ENCODE data around the gene KIF21B.

DNA sequence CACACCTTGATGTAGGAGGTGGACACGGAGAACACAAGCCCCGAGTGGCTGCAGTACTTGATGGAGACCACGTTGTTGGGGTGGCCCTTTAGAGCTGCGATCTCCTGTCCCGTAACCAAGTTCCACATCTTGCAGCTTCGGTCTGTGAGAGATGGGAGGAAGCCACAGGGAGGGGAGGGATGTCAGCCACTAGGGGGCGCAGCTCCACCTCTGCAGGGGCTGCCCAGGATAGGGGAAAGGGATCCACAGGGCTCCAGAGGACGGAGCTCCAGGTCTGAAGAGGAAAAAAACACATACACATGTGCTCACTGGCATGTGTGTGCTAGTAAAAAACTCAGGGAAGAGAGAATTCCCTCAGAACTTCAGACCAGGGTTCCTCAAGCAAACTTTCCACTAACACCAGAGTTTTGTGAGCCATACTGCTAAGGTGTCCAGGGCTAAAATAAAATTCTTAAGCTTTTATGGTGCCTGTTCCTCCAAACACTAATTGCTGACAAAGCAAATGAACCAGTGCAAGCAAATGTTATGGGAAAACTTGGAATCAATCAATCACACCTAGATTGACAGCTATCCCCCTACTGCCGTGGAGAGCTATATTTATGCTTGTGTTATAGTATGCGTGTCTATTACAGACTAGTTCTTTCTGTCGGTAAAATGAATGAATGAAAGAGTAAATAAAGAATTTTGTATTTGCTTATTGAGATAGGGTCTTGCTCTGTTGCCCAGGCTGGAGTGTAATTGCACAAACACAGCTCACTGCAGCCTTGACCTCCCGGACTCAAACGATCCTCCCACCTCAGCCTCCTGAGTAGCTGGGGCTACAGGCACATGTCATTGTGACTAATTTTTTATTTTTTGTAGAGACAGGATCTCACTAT lies 43.7 kb downstream of the KIF21B start:
- TF ChIP-seq TBP (optimal IDR thresholded peaks at IDR 0.05; ENCODE audit: low read depth, low read length), result no peak
- TF ChIP-seq ZNF12 (CRISPR knock-in tag; IDR thresholded peaks at IDR 0.05), result no peak
- TF ChIP-seq, protein P1, sequence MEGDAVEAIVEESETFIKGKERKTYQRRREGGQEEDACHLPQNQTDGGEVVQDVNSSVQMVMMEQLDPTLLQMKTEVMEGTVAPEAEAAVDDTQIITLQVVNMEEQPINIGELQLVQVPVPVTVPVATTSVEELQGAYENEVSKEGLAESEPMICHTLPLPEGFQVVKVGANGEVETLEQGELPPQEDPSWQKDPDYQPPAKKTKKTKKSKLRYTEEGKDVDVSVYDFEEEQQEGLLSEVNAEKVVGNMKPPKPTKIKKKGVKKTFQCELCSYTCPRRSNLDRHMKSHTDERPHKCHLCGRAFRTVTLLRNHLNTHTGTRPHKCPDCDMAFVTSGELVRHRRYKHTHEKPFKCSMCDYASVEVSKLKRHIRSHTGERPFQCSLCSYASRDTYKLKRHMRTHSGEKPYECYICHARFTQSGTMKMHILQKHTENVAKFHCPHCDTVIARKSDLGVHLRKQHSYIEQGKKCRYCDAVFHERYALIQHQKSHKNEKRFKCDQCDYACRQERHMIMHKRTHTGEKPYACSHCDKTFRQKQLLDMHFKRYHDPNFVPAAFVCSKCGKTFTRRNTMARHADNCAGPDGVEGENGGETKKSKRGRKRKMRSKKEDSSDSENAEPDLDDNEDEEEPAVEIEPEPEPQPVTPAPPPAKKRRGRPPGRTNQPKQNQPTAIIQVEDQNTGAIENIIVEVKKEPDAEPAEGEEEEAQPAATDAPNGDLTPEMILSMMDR (IDR thresholded peaks at IDR 0.05 in 2 of 3, conservative IDR thresholded peaks at IDR 0.05 in 1 of 3; ENCODE audit: insufficient read depth in 2 of 3, low read depth in 1 of 3, low read length in 3 of 3), result peak; percentile 90 to 97 (median 93)
- TF ChIP-seq KAT7 (CRISPR knock-in tag; IDR thresholded peaks at IDR 0.05; ENCODE audit: borderline replicate concordance), result no peak
- TF ChIP-seq ARNT (IDR thresholded peaks at IDR 0.05), result no peak
- no peak for TF ChIP-seq TAF1 (IDR thresholded peaks at IDR 0.05; ENCODE audit: control insufficient read depth, extremely low read depth, insufficient read depth, low read length, severe bottlenecking)
